HG02885 (cell line): ENCODE measurements around the gene MAMSTR.
A peak's percentile ranks its signal among the peaks of the same experiment; 100 is the strongest.

Source experiments
- ATAC-seq: cut with Tn5 transposase; IDR thresholded peaks from one replicate; pipeline ENCODE4 v1.9.1; 2021; ENCODE audit warnings: mild to moderate bottlenecking; ENCODE audit not compliant: unreplicated experiment, poor library complexity

Gene MAMSTR

DNA sequence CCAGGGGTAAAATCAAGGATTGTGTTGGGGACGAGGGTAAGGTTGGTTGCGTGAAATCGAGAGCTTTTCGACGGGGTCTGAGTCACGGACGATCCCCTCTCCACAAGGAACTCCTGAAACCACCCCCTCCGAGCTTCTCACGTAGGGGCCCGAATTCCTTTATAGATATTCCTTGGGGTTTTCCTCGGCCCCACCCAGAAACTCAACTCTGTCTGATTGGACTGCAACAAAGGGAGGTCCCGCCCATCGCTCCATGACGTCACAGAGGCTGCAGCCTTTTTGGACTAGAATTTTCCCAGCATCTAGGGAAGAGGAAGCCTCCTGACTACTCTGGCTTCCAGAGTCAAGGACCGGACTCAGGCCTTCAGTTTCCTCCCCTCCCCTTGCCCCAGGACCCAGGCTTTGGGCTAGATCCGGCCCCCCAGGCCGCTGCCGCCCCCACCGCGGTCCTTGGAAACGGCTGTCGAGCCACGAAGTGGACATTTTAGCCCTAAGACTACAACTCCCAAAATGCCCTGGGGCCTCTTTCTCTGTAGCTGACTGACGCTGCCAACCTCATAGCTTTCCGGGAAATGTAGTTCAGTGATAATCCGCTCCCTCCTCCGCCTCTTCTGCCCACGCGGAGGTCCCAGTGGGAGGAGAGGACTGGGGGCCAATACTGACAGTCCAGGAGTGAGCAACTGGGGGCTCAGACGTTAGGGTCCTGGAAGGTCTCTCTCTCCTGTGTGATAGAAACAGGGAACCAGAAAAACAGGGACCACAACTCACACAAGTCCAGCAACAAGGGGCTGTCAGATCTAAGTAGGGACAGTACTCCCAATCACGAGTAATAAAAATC is 27.4 kb upstream of the MAMSTR start, which contains the start of gene IZUMO1:
IZUMO1 (minus strand) TSS at position 172 of the 838 bp plus-strand sequence. CDS start 1,050 bp downstream, outside the sequence.
- ATAC-seq, result no peak

DNA sequence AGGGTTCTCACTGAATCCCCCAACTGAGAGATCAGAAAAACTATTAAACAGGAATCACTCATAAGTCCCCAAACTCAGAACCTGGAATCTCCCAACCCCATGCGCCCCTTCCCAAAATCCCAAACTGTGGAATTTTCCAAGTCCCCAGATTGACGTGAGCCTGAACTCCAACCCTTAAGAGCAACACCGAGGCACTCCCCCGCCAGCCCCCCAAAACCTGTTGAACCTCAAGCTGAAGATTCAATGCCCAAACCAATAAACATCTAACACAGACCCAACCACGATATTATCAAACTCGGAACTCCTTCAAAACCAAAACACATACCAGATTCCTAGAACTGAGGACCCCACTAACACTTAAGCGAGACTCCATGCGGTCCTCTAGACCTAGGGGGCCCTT is 26.6 kb upstream of the MAMSTR start:
- no peak for ATAC-seq

DNA sequence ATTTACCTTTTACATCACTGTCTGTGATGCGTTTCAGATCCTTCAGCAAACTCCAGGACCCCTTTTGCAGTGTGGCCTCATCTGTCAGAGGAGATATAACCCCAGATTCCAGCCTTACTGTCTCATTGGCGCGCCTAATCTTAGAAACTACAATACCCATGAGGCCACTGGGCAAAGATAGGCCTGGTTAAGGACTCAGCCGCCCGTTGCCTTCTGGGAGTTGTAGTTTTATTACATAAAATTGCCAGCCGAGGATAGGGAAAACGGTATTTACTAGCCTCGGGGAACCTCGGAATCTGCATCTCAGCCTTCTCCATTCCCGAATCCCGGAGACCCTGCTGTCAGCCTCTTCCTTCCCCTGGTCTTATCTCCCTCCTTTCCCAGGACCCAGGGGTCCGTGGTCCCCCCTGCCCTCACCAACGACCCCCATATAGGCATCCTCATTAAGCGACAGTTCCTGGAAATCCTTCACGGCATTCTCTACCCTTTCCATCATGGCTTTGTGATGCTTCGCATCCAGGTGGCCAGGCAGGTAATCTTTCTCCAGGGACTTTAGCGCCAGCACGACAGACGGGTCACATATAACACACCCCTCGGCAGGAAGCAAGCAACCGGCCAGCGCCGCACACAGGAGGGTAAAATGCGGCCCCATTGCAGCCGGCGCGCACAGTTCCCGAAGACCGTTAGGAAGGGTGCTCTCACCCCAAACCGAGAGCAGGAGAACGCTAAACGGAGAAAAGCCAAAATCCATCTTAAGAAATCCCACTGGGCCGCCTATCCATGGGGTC is 25.9 kb upstream of the MAMSTR start:
- no peak for ATAC-seq

DNA sequence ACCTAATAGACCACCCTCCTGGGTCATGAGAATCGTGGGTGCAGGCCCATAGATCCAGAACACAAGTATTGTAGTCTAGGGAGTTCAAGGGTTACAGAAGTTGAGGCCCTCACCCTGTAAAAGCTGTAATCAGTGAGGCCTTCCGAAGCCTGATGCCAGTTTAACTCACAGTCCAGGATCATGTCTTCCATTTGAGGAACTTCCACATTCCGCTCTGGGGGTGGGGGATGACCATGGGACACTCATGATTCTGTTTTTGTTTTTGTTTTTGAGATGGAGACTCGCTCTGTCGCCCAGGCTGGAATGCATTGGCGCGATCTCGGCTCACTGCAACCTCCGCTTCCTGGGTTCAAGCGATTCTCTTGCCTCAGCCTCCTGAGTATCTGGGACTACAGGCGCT is 22.6 kb upstream of the MAMSTR start:
- ATAC-seq, result no peak

DNA sequence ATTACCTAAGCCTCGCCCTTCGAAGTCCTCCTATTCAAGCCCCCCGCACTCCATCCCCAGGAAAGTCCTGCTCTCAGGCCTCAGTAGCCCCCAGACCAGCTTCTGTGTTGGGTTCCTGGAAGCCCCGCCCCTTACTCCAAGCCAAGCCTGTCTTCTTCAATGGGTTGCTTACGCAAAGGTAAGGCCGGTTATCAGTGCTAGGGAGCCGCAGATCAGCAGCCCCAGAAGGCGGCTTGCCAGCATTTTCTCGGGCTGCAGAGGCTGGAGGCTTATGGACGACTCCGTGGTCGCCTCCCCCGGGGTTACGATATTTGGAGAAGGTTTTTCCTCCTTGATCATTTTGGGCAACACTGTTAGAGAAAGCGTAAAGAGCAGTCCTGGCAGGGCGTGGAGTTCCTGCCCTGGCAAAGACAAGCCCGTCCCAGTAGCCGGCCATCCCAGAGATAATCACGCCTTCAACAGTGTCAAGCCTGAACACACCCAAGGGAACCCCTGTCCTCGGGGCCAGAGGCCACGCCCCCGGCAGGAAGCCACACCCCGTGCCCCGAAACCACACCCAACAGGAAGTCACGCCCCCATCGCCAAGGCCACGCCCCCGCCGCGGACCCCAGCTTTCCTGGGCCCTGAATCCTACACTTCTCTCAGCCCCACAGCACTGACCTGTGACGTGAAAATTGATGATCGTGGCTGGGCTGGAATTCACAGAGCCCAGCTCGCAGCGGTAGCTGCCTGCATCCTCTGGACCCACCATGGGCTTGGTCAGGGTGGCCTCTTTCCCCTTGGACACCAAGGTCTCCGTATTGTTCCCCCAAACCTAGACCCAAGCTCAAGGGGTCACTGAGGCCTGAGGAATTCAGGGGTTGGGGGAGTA is 21.8 kb upstream of the MAMSTR start:
- ATAC-seq, result no peak

DNA sequence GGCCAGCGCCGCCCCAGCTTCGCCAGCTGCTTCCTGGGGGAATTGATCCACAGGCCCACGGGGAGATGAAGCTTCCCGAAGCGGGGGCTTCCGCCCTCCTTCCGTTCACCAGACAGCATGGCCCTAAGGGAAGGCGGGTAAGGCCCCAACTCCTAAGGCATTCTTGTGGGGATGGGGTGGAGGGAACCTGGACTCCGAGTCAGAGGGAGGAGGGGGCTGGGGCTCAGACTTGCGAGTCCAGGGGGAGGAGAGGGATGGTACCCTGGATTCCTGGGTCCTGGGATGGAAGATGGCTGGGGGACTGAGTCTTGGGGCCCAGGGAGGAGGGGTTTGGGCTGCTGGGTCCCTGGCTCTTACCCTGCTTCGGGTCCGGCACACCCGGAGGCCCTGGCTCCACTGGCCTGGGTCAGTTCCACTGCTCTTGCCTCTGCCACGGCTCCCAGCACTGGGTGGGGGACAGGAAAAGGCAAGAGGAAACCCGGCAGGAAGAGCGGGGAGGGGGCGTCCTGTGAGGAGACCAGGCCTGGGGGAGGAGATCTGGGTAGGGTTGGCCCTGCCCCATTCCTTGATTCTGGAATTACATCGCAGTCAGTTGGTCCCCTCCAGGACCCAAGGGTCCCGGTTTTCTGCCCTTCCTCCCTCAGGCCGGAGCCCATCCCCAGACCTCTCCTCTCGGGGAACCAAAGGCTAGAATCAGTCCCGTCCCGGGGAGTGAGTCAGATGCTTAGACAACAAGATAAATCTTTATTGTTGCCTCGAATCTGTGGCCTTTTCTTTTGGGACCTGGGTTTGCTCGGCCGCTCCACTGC is 20.8 kb upstream of the MAMSTR start, which contains the start of gene RASIP1:
RASIP1 (minus strand) TSS at position 447 of the 809 bp plus-strand sequence; CDS start at position 119, 328 bp downstream.
- no peak for ATAC-seq

DNA sequence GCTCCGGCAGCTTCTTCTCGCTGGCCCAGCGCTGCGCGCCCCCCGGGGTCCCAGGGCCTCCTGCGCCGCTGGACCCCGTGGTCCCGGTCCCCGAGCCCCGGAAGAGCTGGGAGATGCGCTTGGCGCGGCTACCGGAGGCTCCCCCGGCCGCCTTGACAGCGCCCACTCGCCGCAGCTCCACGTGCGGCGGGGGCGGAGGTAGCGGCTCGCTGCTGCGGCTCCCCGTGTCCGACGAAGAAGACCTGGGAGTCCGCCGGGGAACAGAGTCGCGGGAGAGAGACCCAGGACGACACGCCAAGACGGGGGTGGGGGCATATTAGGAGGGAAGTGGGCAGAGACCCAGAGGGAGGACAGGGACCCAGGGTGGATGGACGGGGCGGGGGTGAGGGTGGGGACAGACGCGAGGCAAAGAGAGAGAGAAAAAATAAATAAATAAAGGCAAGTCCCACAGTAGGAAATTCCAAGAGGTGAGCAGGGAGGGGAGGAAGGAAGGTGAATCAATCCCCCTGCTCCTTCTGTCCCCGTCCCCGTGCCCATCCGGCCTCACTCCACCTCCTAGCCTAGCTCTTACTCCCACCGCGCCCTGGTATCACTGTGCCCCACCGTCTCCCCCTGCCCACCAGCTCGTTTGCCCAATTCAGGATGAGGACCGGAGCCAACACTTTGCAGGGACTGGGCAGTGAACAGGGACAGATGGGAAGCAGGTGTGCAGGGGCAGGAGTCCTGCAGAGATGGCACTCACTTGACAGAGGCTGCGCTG is 20.1 kb upstream of the MAMSTR start:
- no peak for ATAC-seq

DNA sequence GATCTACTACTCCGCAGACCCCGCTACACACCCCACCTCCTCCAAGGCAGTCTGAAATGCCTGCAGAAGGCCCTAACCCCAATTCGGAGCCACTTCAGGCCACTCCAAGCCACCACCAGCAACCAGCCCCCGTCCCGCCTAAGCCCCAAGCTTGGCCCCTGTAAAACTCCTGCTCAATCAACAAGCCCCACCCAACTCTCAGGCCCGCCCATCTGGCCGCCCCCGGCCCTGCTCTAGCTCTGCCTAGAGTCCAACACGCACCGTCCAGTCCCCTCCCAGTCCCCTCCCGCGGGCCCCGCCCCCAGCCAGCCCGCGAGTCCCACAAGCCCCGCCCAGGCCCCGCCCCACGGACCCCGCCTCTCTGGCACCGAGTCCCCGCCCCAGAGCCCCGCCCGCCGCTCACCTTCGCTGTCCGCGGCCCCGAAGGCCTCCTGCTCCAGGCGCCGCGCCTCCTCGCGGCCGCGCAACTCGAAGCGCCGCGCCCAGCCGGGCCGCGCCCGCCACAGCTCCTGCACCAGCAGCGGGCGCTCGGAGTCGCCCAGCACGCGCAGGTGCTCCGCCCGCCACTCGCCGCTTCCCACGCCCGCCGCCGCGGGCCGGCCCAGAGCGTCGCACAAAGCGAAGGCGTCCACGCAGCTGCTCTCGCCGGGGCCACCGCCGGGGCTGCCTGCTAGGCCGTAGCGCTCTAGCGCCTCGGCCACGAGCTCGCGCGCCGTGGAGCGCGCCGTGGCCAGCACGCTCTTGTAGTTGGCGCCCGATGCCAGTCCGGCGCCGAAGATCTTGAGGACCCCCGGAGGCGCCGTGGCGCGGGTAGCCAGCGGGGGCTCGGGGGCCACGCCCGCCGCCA is 19.3 kb upstream of the MAMSTR start:
- ATAC-seq, result peak; percentile 85

DNA sequence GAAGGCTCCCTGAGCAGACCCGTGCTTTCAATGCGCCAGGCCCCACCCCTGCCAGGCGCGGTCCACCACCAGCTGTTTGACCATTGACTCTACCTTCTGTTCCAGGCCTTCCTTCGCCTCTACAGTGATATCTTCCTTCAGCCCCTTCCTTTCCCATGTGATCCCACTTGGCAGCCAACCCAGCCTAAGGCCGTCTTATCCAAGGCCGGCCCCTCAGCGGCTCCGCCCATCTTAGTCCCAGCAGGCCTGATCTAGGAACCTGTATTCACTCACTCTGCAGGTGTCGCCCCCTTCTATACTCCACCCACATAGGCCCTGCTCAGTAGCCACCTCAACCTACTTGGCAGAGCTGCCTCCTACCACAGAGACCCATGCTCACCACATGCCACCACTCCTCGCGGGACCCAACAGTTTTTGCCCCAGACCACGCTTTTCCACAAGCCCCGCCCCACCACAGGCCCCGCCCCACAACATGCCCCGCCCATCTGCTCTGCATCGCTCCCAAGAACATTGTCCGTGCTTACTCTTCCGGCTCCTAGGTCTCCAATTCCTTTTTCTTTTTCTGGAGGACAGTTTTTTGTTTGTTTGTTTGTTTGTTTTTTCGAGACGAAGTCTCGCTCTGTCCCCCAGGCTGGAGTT is 18.0 kb upstream of the MAMSTR start:
- no peak for ATAC-seq

DNA sequence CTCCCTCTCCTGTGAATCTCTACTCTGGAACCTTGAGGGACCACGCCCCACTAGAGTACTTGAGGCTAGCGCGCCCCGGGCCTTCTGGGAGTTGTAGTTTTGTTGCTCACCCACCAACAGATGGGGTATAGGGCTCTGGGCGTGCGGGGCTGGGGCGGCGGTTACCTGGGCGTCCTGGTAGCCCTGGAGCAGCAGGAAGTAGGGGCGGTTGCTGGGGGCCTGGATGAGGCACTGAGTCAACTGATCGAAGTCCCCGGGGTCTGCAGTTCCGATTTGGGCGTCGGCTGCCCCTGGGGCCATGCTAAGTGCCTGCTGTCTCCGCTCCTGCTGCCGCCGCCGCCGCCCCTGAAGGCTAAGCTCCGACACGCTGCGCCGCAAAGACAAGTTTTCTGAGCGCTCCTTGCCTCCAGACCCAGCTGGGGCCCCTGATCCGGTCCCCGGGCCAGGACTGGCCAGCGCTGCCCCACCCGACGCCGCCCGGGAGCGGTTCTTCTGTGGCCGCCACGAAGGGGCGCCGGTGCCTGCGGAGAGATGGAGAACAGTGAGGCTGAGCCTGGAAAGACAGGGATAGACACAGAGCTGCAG is 15.6 kb upstream of the MAMSTR start:
- no peak for ATAC-seq

DNA sequence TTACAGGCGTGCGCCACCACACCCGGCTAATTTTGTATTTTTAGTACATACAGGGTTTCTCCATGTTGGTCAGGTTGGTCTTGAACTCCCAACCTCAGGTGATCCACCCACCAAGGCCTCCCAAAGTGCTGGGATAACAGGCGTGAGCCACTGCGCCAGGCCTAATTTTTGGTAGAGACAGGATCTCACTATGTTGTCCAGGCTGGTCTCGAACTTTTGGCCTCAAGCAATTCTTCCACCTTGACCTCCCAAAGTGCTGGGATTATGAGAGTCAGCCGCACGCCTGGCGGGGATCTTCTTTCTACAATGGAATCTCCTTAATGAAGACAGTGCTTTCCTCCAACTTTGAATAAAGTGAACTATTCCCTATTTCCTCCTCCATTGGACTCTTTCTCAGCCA is 15.1 kb upstream of the MAMSTR start:
- no peak for ATAC-seq

DNA sequence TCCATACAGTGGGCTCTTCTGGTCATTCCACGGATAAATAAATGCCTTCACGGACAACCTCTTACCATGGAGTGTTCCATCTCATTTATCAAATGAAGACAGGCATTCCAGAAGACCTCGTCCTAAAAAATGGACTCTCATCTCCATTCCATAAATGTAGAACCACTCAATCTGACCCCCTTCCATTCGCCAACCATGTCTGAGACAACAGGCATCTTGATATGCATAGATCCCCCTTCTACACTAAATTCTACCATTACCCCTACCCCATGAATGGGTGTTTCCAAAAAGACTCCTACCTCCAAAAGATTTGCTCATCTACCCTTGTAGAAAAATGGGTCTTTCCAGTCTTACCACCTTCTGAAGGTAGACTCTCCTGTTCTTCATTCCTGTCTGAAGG is 11.9 kb upstream of the MAMSTR start:
- no peak for ATAC-seq

DNA sequence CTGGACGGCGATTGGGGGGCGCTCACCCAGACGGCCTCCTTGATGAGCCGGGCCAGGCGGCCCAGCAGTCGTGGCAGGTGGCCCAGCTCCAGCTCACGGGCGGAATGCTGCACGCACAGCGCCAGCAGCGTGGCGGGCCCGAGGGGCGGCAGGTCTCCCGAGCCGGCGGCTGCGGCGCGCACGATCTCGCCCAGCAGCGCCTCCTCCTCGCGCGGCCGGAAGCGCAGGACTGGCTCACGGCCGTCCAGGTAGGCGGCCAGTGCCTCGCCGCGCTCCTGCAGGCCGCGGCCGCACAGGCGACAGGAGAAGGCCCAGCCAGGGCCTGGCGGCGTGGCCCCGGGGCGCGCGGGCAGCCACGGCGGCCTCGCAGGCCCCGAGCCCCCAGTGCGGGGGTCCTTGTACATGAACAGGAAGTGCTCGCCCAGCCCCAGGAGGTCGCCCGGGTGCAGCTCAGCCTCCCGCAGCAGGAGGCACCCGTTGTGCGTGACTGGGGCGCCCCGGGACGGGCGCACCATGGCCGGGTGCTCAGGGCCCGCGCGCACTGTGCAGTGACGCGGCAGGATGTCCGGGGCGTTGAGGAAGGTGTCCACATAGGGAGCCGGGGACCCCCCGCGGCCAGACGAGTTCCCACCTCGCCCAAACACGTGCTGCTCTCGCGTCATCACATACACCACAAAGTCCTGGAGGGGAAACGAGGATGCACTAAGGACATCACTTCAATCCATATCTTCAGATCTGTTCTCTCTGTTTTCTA is 9.6 kb upstream of the MAMSTR start:
- no peak for ATAC-seq

DNA sequence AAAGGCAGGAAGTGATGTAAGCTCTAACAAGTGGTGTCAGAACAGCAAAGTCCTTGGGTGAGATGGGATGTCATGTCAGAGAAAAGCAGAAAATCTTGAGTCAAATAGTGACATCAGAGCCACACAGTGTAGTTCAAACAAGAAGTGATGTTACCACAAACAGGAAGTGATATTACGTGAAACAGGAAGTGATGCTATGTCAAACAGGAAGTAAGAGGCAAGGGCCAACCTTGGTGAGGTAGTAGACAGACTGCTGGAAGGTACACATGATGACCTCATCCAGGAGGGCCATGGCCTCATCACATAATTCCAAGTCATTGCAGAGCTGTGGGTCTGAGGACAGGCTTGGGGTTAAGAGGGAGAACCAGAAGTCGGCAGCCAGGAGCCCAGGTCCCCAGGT is 7.0 kb upstream of the MAMSTR start:
- no peak for ATAC-seq

DNA sequence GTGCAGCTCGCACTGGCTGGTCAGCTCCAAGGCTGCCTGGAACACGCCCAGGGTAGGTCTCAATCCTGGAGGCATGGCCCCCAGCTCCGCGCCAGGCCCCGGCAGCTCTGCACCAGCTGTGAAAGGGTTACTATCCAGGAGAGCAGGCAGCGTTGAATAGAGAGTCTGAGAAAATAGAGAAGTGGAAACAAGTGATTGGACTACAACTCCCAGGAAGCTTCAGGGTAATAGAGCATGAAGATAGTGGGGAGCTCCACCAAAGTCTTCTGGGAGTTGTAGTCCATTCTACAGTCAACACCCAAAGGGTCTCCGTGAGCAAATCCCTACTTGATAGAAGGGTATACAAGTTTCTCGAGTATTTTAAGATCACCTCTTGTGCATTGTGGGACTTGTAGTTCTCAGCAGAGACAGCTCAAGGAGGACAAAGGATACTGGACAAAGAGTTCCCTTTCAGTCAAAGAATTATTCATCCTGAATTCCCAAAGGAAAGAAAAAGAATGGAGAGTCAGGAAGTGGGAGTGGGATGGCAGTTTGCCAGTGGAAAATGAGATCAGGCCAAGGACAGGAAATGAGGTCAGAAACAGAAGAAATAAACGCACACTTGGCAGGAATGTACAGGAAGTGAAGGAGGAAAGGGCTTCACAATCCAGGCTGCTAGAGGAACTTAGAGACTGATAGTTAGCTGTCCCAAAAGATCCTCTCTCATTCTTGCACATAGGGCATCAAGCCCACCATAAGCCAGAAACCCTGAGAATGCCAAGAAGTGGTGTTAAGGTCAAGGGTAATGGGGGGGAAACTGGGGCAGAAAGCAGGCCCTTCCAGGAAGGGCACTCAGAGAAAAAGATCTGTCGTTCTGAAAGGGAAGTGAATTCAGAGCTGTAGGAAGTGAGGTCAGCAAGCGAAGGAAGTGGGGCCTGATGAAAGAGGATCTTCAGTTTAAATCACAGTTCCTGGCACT is 5.5 kb upstream of the MAMSTR start:
- no peak for ATAC-seq
